Astrocyte (in vitro differentiated cells and primary cell): ENCODE results near the gene PYGL.

Source experiments
- CTCF ChIP-seq: IDR thresholded peaks from 2 replicates; pipeline ENCODE4 v1.5.1; 2011; ENCODE audit warnings: low read depth, mild to moderate bottlenecking, inconsistent platforms, low read length, moderate library complexity; ENCODE audit not compliant: insufficient read depth
- EZH2 ChIP-seq: IDR thresholded peaks from 2 replicates; pipeline ENCODE4 v1.6.1; 2012; ENCODE audit warnings: mild to moderate bottlenecking, low read length, inconsistent platforms; ENCODE audit not compliant: insufficient read depth

- TF ChIP-seq CTCF = no peak
- TF ChIP-seq EZH2 = no peak
Measured at GRCh38 chr14:50910495-50911420, 33.5 kb downstream of the PYGL start.
